ENCODE results near the gene NRXN3.

The NRXN3 gene

DNA sequence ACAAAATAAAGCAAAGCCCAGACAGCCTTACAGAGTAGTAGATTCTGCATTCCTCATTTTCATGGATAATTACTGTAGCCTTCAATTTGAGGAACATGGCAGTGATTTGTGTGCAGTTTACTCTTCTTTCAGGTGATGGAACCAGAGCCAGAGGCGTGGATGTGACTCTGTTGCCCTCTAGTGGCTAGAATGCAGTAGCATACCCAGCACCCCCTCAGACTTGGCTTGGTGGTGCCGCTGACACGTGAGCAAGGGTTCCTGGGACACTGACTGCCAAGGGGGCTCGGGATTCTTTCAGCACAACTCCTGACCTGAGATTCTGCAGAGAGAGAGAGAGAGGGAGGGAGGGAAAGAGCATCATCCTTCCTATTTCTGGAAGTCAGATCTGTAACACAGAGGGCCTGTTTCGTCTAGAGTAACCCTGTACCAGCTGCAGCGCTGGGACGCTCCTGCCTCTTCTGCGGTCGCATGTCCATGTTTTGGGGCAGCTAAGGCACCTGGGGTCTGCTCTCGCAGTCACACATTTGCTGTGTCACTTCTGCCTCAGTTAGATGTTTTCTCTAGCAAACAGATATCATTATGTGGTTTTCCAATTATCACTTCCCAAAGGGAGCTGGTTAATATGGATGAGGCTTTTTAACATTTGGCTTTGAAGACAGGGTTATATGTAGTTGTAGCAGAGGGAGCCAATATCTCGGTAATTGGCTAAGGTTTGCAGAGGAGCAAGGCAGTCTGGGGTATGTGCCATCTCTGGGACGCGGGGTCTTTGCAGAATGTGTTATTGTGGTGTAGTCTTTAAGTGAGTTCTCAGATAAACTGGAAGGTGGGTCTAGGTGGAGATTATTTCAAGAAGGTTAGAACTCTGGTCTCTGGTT, 428.1 kb downstream of the NRXN3 start:
- no peak for DNase-seq

- no peak for DNase-seq
Observed at GRCh38 chr14:78605025-78605762, 435.0 kb downstream of the NRXN3 start.

DNA sequence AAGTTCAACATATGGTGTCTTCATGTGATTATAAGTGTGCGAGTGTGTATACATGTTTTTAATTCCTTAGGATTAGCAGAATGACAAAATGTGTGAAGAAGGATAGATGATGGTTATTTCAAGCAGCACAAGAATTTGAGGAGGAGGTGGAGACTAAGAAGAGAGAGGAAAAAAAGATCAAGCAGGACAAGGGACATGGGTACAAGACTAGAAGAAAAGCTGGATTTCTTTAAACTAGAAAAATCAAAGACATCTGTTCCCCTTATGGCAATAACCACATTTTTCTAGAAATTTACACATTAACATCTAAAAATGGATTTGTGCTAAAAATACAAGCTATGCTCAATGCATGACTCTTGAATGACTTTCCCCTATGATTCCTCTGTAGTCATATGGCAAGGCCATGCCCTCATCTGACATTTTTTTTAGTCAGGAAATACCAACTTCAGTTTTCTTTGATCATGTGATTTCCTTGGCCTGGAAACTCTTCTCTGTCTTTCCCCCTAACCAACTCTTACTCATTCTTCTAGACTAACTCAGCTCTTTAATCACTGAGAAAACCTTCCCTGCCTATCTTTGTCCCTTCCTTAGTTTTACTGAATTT, 435.8 kb downstream of the NRXN3 start:
- no peak for DNase-seq

DNA sequence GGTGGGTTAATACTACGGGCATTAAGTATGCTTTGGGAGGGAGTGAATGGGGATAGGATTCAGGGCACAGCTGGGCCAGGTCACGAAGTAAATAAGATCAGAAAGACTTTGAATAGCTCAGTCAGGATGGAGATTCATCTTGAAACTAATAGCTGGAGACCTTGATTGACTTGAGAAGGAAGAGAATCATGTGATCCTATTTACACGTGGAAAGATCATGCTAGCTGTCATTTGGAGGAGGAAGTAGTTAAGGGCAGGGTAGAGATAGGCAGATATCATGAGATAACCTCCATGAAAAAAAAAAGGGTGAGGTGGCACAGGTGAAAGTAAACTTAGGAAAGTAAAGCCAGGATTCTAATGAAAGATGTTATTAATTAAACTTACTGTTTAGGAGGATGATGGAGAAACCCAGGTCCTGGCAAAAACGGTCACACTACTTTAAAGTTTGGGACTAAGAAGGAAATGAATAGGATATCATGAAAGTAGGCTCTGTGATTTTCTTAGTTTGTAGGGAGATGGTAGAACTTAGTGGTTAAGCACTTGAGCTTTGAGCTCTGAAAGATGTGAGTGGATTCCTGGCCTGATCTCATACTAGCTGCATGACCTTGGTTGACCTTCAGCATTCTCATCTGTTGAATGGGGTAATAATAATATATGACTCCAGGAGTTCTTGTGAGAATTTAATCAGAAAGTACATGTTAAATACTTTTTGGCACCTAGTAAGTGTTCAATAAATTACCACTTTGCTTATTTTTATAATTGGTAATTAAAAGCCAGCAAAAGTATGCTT, 439.0 kb downstream of the NRXN3 start:
- DNase-seq, result no peak

DNA sequence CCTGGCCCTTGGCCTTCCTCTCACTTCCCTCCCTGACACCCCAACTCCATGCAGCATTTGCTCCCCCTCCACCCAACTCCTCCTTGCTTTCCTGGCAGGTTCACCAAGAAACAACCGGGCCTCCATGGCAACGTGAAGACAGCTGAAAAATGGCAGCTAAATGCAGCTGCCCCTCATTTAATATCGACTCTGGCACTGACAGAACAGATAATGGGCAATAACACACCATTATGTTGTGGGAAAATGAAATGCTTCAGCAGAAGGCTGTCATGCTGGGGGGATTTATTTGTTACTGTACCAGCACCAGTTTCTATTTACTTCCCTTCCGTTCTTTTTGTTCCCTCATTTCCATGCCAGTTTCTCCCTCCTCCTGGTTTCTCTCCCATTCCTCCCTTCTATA, 440.8 kb downstream of the NRXN3 start:
- no peak for DNase-seq

- DNase-seq, result no peak
Observed at GRCh38 chr14:78611796-78612571, 441.8 kb downstream of the NRXN3 start.

DNA sequence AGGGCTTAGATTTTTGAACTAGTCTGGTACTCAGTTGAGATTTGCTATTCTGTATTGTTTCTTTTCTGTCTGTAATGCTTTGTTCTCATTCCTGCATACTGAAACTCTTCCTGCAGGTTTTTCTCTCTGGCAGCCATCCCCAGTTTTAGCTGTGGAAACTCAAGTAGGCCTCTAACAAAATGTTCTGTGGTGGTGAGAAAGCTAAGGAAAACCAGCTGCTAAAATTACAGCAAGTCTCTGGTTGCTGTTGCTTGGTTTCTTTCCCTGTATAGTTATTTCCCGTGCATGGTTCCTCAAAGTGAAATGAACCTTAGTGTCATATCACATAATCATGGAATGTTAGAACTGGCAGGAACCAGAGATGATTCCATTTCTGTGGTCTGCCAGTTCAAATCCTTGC, 442.5 kb downstream of the NRXN3 start:
- no peak for DNase-seq

- no peak for DNase-seq
Observed at GRCh38 chr14:78614593-78614992, 444.4 kb downstream of the NRXN3 start.

GRCh38 chr14:78617735-78618134, 447.6 kb downstream of the NRXN3 start:
- DNase-seq, result no peak

DNA sequence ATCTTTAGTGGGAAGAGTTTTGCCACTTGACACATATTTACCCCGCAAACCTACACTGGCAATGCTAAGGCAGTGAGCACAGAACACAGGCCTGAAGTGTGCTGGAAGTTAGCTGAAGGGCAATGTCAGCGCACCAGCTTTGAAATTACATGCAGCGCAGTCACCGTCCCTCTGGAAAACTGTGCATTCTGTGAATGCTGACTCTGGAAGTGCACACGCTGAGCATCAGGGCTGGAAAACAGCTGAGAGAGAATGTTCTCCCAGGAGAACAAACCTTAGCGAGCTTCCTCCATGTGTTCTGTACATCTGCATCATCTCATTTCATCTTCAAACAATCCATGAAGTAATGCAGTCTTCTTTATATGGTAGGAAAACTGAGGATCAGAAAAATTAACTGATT, 448.2 kb downstream of the NRXN3 start:
- no peak for DNase-seq

DNA sequence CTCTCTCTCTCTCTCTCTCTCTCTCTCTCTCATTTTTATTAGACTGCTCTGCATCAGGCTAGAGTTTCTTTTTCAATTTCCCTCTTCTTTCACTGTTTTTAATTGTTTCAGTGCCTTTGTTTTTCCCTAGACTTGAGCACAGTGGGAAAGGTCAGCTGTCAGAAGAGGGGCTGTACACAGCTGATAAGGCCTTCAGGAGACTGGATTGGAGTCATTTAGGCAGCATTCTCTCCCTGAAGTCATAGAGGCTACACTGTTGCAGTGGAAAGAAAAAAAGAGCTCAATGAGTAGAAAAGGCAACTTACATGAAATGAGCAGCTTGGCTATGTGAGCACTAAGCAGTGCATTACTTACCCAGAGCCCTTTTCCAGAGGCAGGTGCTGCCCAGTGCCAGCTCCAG, 456.9 kb downstream of the NRXN3 start:
- DNase-seq, result no peak

DNA sequence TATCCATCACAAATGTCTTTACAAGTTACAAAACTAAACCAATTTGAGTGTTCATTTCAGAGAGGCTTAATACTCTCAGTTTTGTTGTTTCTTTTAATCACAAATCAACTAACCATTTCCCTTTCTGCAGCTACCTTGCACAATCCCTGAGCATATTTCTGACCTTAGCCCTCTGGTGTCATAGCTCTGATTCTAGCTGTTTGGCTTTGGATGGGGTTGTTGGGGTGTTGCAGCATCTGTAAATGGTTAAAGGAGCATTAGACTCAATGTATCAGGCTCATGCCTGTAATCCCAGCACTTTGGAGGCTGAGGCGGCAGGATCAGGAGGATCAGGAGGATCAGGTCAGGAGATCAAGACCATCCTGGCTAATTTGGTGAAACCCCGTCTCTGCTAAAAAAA, 461.4 kb downstream of the NRXN3 start:
- no peak for DNase-seq

DNA sequence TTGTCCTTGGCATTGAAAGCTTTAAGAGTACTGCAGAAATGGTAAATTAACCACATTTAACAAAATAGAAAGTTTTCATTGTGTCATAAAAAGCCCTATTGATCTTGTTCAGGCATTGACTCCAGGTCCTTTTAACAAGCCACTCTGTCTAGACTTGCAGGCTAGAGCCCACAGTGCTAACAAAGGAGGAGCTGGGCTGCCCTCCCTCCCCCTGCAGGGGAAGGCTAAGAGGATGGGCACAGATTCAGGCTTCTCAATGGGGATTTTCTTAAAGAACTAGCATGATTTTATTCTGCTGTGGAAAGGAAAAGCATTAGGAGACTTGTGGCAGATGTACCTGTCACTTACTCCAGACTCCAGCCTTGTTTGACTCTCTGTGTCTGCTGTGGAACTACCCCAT, 463.6 kb downstream of the NRXN3 start:
- DNase-seq, result no peak

DNA sequence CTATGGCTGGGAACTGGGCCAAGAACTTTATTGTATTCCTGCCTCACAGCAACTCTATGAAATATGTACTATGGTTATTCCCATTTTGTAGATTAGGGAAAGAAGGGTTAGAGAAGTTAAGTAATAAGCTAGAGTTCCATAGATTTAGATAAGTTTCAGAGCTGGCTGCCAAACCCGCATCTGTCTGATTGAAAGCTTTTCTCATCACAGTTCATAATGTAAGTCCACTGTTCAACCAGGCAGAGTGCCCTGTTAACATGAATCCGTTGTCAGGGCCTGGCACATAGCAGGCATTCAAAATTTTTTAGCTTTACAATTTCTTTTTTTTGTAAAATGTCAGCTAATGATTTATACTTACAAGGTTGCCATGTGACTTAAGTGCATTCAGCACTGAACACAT, 467.3 kb downstream of the NRXN3 start:
- no peak for DNase-seq

- no peak for DNase-seq
Observed at GRCh38 chr14:78637908-78638475, 467.8 kb downstream of the NRXN3 start.

DNA sequence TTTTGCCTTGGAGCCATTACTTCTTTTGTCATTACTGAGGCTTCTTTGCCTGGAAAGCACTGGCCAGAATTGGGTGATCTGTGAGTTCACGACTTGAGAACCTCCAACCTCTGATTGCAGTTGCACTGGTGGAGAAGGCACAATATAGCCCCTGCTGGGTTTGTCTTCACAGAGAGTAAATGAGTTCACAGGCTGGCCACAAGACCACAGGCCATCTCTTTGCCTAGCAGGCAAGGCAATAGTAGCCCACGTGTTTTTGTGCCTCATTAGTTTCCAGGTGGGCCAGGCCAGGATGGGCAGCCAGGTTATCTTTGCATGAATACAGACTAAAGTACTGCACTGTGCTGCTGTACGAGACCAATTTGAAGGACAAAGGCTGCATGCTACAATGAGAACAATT, 468.8 kb downstream of the NRXN3 start:
- no peak for DNase-seq

GRCh38 chr14:78644824-78645559, 474.8 kb downstream of the NRXN3 start:
- DNase-seq, result no peak

DNA sequence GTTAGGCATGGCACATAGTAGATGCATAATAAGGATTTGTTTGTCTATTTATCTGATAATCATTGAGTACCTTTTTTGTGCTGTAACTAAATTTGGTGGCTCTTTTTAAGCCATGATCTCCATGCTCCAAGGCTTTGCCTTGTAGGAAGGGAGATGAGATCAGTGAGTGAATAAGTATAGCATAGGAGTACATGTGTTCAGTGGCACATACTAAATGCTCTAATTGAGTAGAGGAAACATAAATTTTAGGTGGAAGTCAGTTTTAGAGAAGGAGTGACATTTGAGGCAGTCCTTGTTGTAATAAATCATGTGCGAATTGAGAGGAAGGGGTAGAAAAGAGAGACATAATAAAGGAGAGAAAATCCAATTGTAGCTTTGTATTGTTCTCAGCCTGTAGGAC, 482.6 kb downstream of the NRXN3 start:
- DNase-seq, result no peak

DNA sequence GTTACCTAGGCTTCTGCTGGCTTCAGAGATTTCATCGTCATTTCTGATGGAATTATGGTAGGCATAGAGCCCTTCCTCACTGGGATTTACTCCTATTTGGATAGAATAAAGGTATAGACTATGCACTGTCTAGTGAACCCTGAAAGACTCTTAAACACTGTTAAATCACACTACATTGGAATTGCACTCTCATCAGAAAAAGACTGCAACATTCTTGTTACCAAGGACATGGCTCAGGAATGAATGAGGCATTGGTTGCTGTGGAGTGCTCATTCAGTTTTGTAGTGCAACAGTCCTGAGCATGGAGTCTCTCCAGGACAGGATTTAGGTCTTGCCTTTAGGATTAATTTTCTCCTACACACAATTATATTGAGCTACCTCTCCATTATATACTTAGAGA, 483.0 kb downstream of the NRXN3 start:
- no peak for DNase-seq

- DNase-seq, result no peak
Observed at GRCh38 chr14:78657451-78657850, 487.3 kb downstream of the NRXN3 start.

- DNase-seq, result no peak
Observed at GRCh38 chr14:78664841-78665240, 494.7 kb downstream of the NRXN3 start.
